Measurements from ENCODE around the gene MPP1. TPM values are rescaled to one million over a fixed set of nuclear protein-coding genes. Genes with fewer than 3 reads are reported as not detected.

Gene MPP1
- total and polyA plus RNA-seq, 7 experiments from 2014 or later, result 23.2 to 76.7 (median 34.8) TPM

- Histone ChIP-seq H3K4me3 (ENCODE audit: low read length) (no peak overlapping the region), H3K9me3 (ENCODE audit: control insufficient read depth in 2 of 3, low read length in 3 of 3) (no peaks in the 10 kb centered on the region), H3K36me3 (ENCODE audit: control insufficient read depth in 2 of 3, insufficient read depth in 3 of 3, low read length in 3 of 3) (no peaks in the 10 kb centered on the region), H3K4me1 (ENCODE audit: control insufficient read depth in 2 of 2, insufficient read depth in 2 of 2, low read length in 2 of 2) (no peaks in the 10 kb centered on the region), H3K27me3 (ENCODE audit: control insufficient read depth in 2 of 2, insufficient read depth in 2 of 2, low read length in 2 of 2) (no peaks in the 10 kb centered on the region), H3K27ac (ENCODE audit: low read depth, low read length) (no peak overlapping the region)
- no peaks in the 10 kb centered on the region for H3K9me3 Mint-ChIP-seq
- DNase-seq (no peak), ATAC-seq (no peak)
- POLR2A ChIA-PET, result no interaction called here
- H3K36me3 Mint-ChIP-seq, result no peaks in the 10 kb centered on the region
- intact Hi-C loops (cut with micrococcal nuclease), result no loop called here
- H3K4me3 Mint-ChIP-seq, result no peak overlapping the region
- peaks cover 0 to 2% (median 0%) of the 10 kb centered on the region in 7 donors for H3K4me1 Mint-ChIP-seq
- H3K27me3 Mint-ChIP-seq, result peaks cover 0 to 26% (median 0%) of the 10 kb centered on the region in 5 donors
- H3K27ac Mint-ChIP-seq, result no peak overlapping the region
- CTCF ChIA-PET, result no interaction called here
Observed at GRCh38 chrX:154815274-154815818, 10.1 kb upstream of the MPP1 start.

- DNase-seq, result no peak
- Histone ChIP-seq H3K9me3 (ENCODE audit: control insufficient read depth in 2 of 3, low read length in 3 of 3) (no peaks in the 10 kb centered on the region), H3K36me3 (ENCODE audit: control insufficient read depth in 2 of 3, insufficient read depth in 3 of 3, low read length in 3 of 3) (no peaks in the 10 kb centered on the region), H3K27me3 (ENCODE audit: control insufficient read depth in 2 of 2, insufficient read depth in 2 of 2, low read length in 2 of 2) (no peaks in the 10 kb centered on the region), H3K4me1 (ENCODE audit: control insufficient read depth in 2 of 2, insufficient read depth in 2 of 2, low read length in 2 of 2) (no peaks in the 10 kb centered on the region), H3K27ac (ENCODE audit: low read depth, low read length) (no peak overlapping the region), H3K4me3 (ENCODE audit: low read length) (no peak overlapping the region)
- ATAC-seq, result no peak
- H3K27me3 Mint-ChIP-seq, result peaks cover 0 to 22% (median 0%) of the 10 kb centered on the region in 5 donors
- H3K4me3 Mint-ChIP-seq, result no peak overlapping the region
- intact Hi-C loops (cut with micrococcal nuclease), result no loop called here
- H3K9me3 Mint-ChIP-seq, result no peaks in the 10 kb centered on the region
- peaks cover 0 to 2% (median 0%) of the 10 kb centered on the region in 7 donors for H3K4me1 Mint-ChIP-seq
- ChIA-PET POLR2A (no interaction called here), CTCF (no interaction called here)
- no peak overlapping the region for H3K27ac Mint-ChIP-seq
- no peaks in the 10 kb centered on the region for H3K36me3 Mint-ChIP-seq
Observed at GRCh38 chrX:154813801-154814200, 8.5 kb upstream of the MPP1 start.

DNA sequence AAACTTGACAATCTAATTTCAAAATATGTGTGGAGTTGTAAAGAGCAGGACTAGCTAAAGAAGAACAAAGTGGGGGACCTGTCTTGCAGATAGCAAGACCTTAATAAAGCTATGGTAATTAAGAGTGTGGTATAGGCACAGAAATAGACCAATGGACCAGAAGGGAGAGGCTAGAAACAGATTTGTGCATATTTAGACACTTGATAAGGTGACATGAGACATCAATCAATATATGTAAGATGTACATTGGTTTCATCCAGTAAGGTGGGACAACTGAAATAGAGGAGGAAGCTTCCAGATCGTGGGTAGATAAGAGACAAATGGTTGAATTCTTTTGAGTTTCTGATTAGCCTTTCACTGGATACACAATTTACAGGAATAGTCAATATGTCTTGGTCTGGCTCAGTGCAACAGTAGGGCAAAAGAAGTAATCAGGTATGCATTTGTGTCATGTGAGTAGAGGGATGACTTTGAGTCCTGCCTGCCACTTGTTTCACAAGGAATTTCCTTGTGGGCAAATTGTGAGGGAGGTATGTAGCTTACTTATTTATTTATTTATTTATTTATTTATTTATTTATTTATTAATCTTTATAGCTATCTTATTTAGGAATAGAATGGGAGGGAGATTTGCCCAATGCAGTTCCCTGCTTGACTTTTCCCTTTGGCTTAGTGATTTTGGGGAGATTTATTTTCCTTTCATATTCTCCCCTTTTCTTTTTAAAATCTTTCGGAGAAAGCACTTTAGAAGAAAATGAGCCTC lies 7.2 kb upstream of the MPP1 start:
- intact Hi-C loops (cut with micrococcal nuclease), result no loop called here
- H3K9me3 ChIP-seq (ENCODE audit: control insufficient read depth in 2 of 3, low read length in 3 of 3), result no peaks in the 10 kb centered on the region
- no peak overlapping the region for H3K4me3 Mint-ChIP-seq
- H3K4me1 ChIP-seq (ENCODE audit: control insufficient read depth in 2 of 2, insufficient read depth in 2 of 2, low read length in 2 of 2), result no peaks in the 10 kb centered on the region
- POLR2A ChIA-PET, result no interaction called here
- H3K27me3 Mint-ChIP-seq, result peaks cover 0 to 22% (median 0%) of the 10 kb centered on the region in 5 donors
- ATAC-seq (no peak), DNase-seq (no peak)
- peaks cover 0 to 2% (median 0%) of the 10 kb centered on the region in 7 donors for H3K4me1 Mint-ChIP-seq
- H3K36me3 ChIP-seq (ENCODE audit: control insufficient read depth in 2 of 3, insufficient read depth in 3 of 3, low read length in 3 of 3), result no peaks in the 10 kb centered on the region
- H3K9me3 Mint-ChIP-seq, result no peaks in the 10 kb centered on the region
- no peak overlapping the region for H3K27ac ChIP-seq (ENCODE audit: low read depth, low read length)
- H3K27ac Mint-ChIP-seq, result no peak overlapping the region
- peaks cover 0 to 3% (median 0%) of the 10 kb centered on the region in 5 donors for H3K36me3 Mint-ChIP-seq
- CTCF ChIA-PET, result no interaction called here
- H3K4me3 ChIP-seq (ENCODE audit: low read length), result no peak overlapping the region
- H3K27me3 ChIP-seq (ENCODE audit: control insufficient read depth in 2 of 2, insufficient read depth in 2 of 2, low read length in 2 of 2), result no peaks in the 10 kb centered on the region

DNA sequence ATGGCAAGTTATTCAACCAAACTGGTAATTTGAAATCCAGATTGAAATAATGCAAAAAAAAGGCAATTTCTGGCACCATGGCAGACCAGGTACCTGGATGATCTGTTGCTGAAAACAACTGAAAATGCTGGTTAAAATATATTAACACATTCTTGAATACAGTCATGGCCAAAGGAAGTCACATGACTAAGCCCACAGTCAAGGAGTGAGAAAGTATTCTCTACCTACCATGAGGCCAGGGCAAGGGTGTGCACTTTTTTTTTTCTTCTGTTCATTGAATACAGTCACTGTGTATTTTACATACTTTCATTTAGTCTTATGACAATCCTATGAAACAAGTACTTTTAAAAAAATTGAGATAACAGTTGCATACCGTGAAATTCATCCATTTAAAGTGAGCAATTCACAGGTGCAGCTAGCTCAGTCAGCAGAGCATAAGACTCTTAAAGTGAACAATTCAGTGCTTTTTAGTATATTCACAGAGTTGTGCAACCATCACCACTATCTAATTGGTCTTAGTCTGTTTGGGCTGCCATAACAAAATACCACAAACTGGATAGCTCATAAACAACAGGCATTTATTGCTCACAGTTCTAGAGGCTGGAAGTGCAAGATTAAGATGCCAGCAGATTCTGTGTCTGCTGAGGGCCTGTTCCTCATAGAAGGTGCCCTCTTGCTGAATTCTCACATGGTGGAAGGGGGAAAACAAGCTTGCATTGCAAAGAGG lies 4.8 kb upstream of the MPP1 start:
- Mint-ChIP-seq H3K9me3 (peaks cover 0 to 3% (median 0%) of the 10 kb centered on the region in 11 donors), H3K4me1 (peaks cover 0 to 9% (median 0%) of the 10 kb centered on the region in 7 donors), H3K36me3 (peaks cover 0 to 3% (median 0%) of the 10 kb centered on the region in 5 donors), H3K27me3 (peaks cover 0 to 19% (median 0%) of the 10 kb centered on the region in 5 donors), H3K27ac (no peak overlapping the region), H3K4me3 (no peak overlapping the region)
- DNase-seq, result no peak
- Histone ChIP-seq H3K27ac (ENCODE audit: low read depth, low read length) (no peak overlapping the region), H3K36me3 (ENCODE audit: control insufficient read depth in 2 of 3, insufficient read depth in 3 of 3, low read length in 3 of 3) (no peaks in the 10 kb centered on the region), H3K27me3 (ENCODE audit: control insufficient read depth in 2 of 2, insufficient read depth in 2 of 2, low read length in 2 of 2) (no peaks in the 10 kb centered on the region), H3K4me3 (ENCODE audit: low read length) (no peak overlapping the region), H3K9me3 (ENCODE audit: control insufficient read depth in 2 of 3, low read length in 3 of 3) (no peaks in the 10 kb centered on the region), H3K4me1 (ENCODE audit: control insufficient read depth in 2 of 2, insufficient read depth in 2 of 2, low read length in 2 of 2) (no peaks in the 10 kb centered on the region)
- no peak for ATAC-seq
- CTCF ChIA-PET, result no interaction called here
- intact Hi-C loops (cut with micrococcal nuclease), result loop anchor here in 1 of 2 donors (10.0 kb wide), 1 partner anchor 805 kb away; the partner anchor contains the start of genes SPRY3 and TMLHE
- POLR2A ChIA-PET, result no interaction called here

GRCh38 chrX:154806837-154807501 lies 1.7 kb upstream of the MPP1 start:
- H3K36me3 ChIP-seq (ENCODE audit: control insufficient read depth in 2 of 3, insufficient read depth in 3 of 3, low read length in 3 of 3), result no peaks in the 10 kb centered on the region
- Mint-ChIP-seq H3K4me3 (no peak overlapping the region), H3K36me3 (peaks cover 0 to 3% (median 0%) of the 10 kb centered on the region in 5 donors), H3K27ac (no peak overlapping the region), H3K4me1 (peaks cover 6 to 32% (median 26%) of the 10 kb centered on the region in 7 donors), H3K9me3 (peaks cover 0 to 3% (median 0%) of the 10 kb centered on the region in 11 donors), H3K27me3 (peaks cover 0 to under 1% (median 0%) of the 10 kb centered on the region in 5 donors)
- POLR2A ChIA-PET, result interaction anchor here (0.6 kb wide), 1 partner anchor 283 kb away, joined by 3 read pairs; no protein-coding TSS in a partner anchor
- no peak for ATAC-seq
- intact Hi-C loops (cut with micrococcal nuclease), result loop anchor here in 1 of 2 donors (10.0 kb wide), 1 partner anchor 808 kb away; the partner anchor contains the start of genes SPRY3 and TMLHE
- no peak overlapping the region for H3K4me3 ChIP-seq (ENCODE audit: low read length)
- H3K4me1 ChIP-seq (ENCODE audit: control insufficient read depth in 2 of 2, insufficient read depth in 2 of 2, low read length in 2 of 2), result peaks cover 0 to 13% of the 10 kb centered on the region in 2 donors
- no peaks in the 10 kb centered on the region for H3K9me3 ChIP-seq (ENCODE audit: control insufficient read depth in 2 of 3, low read length in 3 of 3)
- H3K27ac ChIP-seq (ENCODE audit: low read depth, low read length), result no peak overlapping the region
- CTCF ChIA-PET, result no interaction called here
- H3K27me3 ChIP-seq (ENCODE audit: control insufficient read depth in 2 of 2, insufficient read depth in 2 of 2, low read length in 2 of 2), result no peaks in the 10 kb centered on the region
- DNase-seq, result no peak

- H3K4me1 Mint-ChIP-seq, result peaks cover 6 to 40% (median 36%) of the 10 kb centered on the region in 7 donors
- ChIA-PET CTCF (no interaction called here), POLR2A (interaction anchor here (0.9 to 2.1 kb wide), 2 partner anchors 23 to 43 kb away, joined by 3 to 15 read pairs; partner anchors contain the start of gene DKC1)
- DNase-seq (no peak), ATAC-seq (no peak)
- peak overlapping the region in 6 of 9 donors; percentile 41 to 71 (median 53) for H3K27ac Mint-ChIP-seq
- no peaks in the 10 kb centered on the region for H3K36me3 ChIP-seq (ENCODE audit: control insufficient read depth in 2 of 3, insufficient read depth in 3 of 3, low read length in 3 of 3)
- H3K36me3 Mint-ChIP-seq, result peaks cover 0 to 3% (median 0%) of the 10 kb centered on the region in 5 donors
- no peaks in the 10 kb centered on the region for H3K27me3 ChIP-seq (ENCODE audit: control insufficient read depth in 2 of 2, insufficient read depth in 2 of 2, low read length in 2 of 2)
- H3K27me3 Mint-ChIP-seq, result no peaks in the 10 kb centered on the region
- H3K9me3 ChIP-seq (ENCODE audit: control insufficient read depth in 2 of 3, low read length in 3 of 3), result no peaks in the 10 kb centered on the region
- peak overlapping the region; percentile 55 for H3K4me3 ChIP-seq (ENCODE audit: low read length)
- H3K4me3 Mint-ChIP-seq, result peak overlapping the region; percentile 80 to 91 (median 83)
- intact Hi-C loops (cut with micrococcal nuclease), result loop anchor here (1.0 to 10.0 kb wide), 3 partner anchors 43 to 809 kb away; partner anchors contain the start of genes DKC1 (in 2 of the 2), FUNDC2 (in 1 of the 2), SPRY3 (in 1 of the 2) and TMLHE (in 1 of the 2)
- peaks cover 0 to 3% (median 0%) of the 10 kb centered on the region in 11 donors for H3K9me3 Mint-ChIP-seq
- H3K4me1 ChIP-seq (ENCODE audit: control insufficient read depth in 2 of 2, insufficient read depth in 2 of 2, low read length in 2 of 2), result peaks cover 0 to 22% of the 10 kb centered on the region in 2 donors
- peak overlapping the region; percentile 34 for H3K27ac ChIP-seq (ENCODE audit: low read depth, low read length)
Observed at GRCh38 chrX:154805696-154806091, 409 bp upstream of the MPP1 start.
